ENCODE measurements around the gene SLC16A6.
"Not testable (repeated sequence)": the region's sequence is repeated elsewhere in the genome, so short reads cannot be mapped to it uniquely, and the experiment has no call there.

SLC16A6 gene

GRCh38 chr17:68314916-68315535, 24.1 kb upstream of the SLC16A6 start:
- no peak for DNase-seq (ENCODE audit: extremely low spot score)
- no peak for TF ChIP-seq CTCF (IDR thresholded peaks at IDR 0.05; ENCODE audit: control extremely low read depth, extremely low read depth, low read depth, missing control alignments)
- POLR2A ChIA-PET: no interaction called here
- CTCF ChIA-PET: interaction anchor here (1.1 to 1.6 kb wide), 3 partner anchors 9 to 14 kb away, joined by 3 to 5 read pairs (median 3); no protein-coding TSS in a partner anchor

DNA sequence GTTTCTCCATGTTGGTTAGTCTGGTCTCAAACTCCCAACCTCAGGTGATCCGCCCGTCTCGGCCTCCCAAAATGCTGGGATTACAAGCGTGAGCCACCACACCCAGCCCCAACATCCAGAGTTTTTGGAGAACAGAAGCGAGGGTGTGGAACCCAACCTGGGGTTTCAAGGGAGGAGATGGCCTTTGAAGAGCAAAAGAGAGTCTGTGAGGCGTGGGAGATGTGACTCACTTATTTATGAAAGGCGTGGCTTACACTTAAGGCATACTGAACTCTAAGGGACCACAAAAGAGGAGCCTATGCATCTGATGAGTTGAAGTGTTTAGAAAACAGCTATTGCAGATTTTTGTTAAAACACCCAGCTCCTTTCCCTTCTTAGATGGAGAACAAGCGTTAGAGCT, 19.2 kb upstream of the SLC16A6 start:
- CTCF ChIA-PET: interaction anchor here (0.7 to 1.7 kb wide), 2 partner anchors 9 to 11 kb away, joined by 3 to 4 read pairs; no protein-coding TSS in a partner anchor
- POLR2A ChIA-PET: no interaction called here
- TF ChIP-seq CTCF (IDR thresholded peaks at IDR 0.05; ENCODE audit: control extremely low read depth, extremely low read depth, low read depth, missing control alignments): no peak
- no peak for DNase-seq (ENCODE audit: extremely low spot score)

- DNase-seq (ENCODE audit: extremely low spot score); POLR2A ChIA-PET: not testable (repeated sequence)
- CTCF ChIA-PET: interaction anchor here (0.6 kb wide), 1 partner anchor 109 kb away, joined by 3 read pairs; no protein-coding TSS in a partner anchor
These were observed 18.2 kb upstream of the SLC16A6 start for GRCh38 chr17:68309066-68309670.

GRCh38 chr17:68308486-68308885, 17.6 kb upstream of the SLC16A6 start:
- POLR2A ChIA-PET: not testable (repeated sequence)
- CTCF ChIA-PET: interaction anchor here (0.6 to 1.9 kb wide), 2 partner anchors 90 to 109 kb away, joined by 3 to 7 read pairs; no protein-coding TSS in a partner anchor

GRCh38 chr17:68307443-68307842, 16.5 kb upstream of the SLC16A6 start:
- POLR2A ChIA-PET: no interaction called here
- CTCF ChIA-PET: interaction anchor here (0.9 to 1.9 kb wide), 2 partner anchors 91 to 158 kb away, joined by 3 to 7 read pairs; no protein-coding TSS in a partner anchor
- no peak for DNase-seq (ENCODE audit: extremely low spot score)
- TF ChIP-seq CTCF (IDR thresholded peaks at IDR 0.05; ENCODE audit: control extremely low read depth, extremely low read depth, low read depth, missing control alignments): no peak

More at GRCh38 chr17:68308486-68308885, 17.6 kb upstream of the SLC16A6 start:
- DNase-seq (ENCODE audit: extremely low spot score): not testable (repeated sequence)

- ChIA-PET POLR2A (no interaction called here), CTCF (interaction anchor here (0.9 to 2.3 kb wide), 4 partner anchors 9 to 159 kb away, joined by 3 to 7 read pairs (median 5); no protein-coding TSS in a partner anchor)
- DNase-seq (ENCODE audit: extremely low spot score): no peak
- TF ChIP-seq CTCF (IDR thresholded peaks at IDR 0.05; ENCODE audit: control extremely low read depth, extremely low read depth, low read depth, missing control alignments): no peak
These were observed 15.9 kb upstream of the SLC16A6 start for GRCh38 chr17:68306819-68307218.

GRCh38 chr17:68305142-68305541, 14.2 kb upstream of the SLC16A6 start:
- no peak for TF ChIP-seq CTCF (IDR thresholded peaks at IDR 0.05; ENCODE audit: control extremely low read depth, extremely low read depth, low read depth, missing control alignments)
- CTCF ChIA-PET: interaction anchor here (0.7 to 2.3 kb wide), 3 partner anchors 12 to 19 kb away, joined by 3 to 5 read pairs (median 3); no protein-coding TSS in a partner anchor
- no peak for DNase-seq (ENCODE audit: extremely low spot score)
- POLR2A ChIA-PET: no interaction called here
